MCF 10A (cell line): ENCODE measurements around the gene STK16. TPM values are rescaled to one million over a fixed set of nuclear protein-coding genes. Genes with fewer than 3 reads are reported as not detected.

ENCODE experiments used
- BruUV-seq: library from RNA; stranded (reverse); fragments of 400-500 nt; replicated peaks from 2 replicates; lab custom pipeline; 2021; lab: Mats Ljungman, UMichigan
- CTCF ChIA-PET: fragments of 300-600 bp; sonication (Branson Sonifier 250); formaldehyde crosslinking; extraction: SDS; loops from one replicate; lab custom pipeline; 2021; ENCODE audit warnings: antibody characterized with exemption, inconsistent platforms; lab: Yijun Ruan, JAX
- POLR2A ChIA-PET: fragments of 300-600, 350-650 bp; sonication (Branson Sonifier 250); formaldehyde crosslinking; extraction: SDS; loops from one replicate; lab custom pipeline; 2020; ENCODE audit warnings: antibody characterized with exemption, inconsistent platforms; lab: Yijun Ruan, JAX
- DNase-seq: peaks from one replicate; pipeline ENCODE4 v3.0.0-alpha.2; 2018; ENCODE audit not compliant: unreplicated experiment
- H3K27ac Mint-ChIP-seq: one replicate; pipeline ENCODE4 v1.8.0; 2022; ENCODE audit warnings: mild to moderate bottlenecking, low read depth, mixed read lengths; ENCODE audit not compliant: unreplicated experiment
- H3K27me3 Mint-ChIP-seq: one replicate; pipeline ENCODE4 v1.8.0; 2022; ENCODE audit warnings: mixed read lengths; ENCODE audit not compliant: insufficient read depth, unreplicated experiment
- H3K36me3 Mint-ChIP-seq: one replicate; pipeline ENCODE4 v1.8.0; 2022; ENCODE audit warnings: mild to moderate bottlenecking, moderate library complexity, mixed read lengths; ENCODE audit not compliant: insufficient read depth, unreplicated experiment
- H3K4me1 Mint-ChIP-seq: one replicate; pipeline ENCODE4 v1.8.0; 2022; ENCODE audit warnings: mixed read lengths; ENCODE audit not compliant: insufficient read depth, unreplicated experiment
- H3K4me3 Mint-ChIP-seq: one replicate; pipeline ENCODE4 v1.8.0; 2022; ENCODE audit warnings: mild to moderate bottlenecking, moderate library complexity, mixed read lengths; ENCODE audit not compliant: unreplicated experiment
- H3K9me3 Mint-ChIP-seq: one replicate; pipeline ENCODE4 v1.8.0; 2022; ENCODE audit warnings: mixed read lengths; ENCODE audit not compliant: unreplicated experiment
- CTCF ChIP-seq: fragments of 200-600 bp; IDR thresholded peaks from one replicate; pipeline ENCODE4 v1.8.0; 2022; ENCODE audit warnings: antibody characterized with exemption, mild to moderate bottlenecking; ENCODE audit not compliant: unreplicated experiment
- intact Hi-C: fragments of 100-400 bp; cut with micrococcal nuclease; formaldehyde crosslinking; loops from 2 replicates; pipeline ENCODE4 v1.14.1; 2022
- total RNA-seq: library from RNA; stranded (reverse); gene quantifications from 2 replicates; pipeline ENCODE4 v1.2.3, GENCODE V29; 2022

The STK16 gene
- total RNA-seq, 1 experiment from 2014 or later = 33.4 TPM

DNA sequence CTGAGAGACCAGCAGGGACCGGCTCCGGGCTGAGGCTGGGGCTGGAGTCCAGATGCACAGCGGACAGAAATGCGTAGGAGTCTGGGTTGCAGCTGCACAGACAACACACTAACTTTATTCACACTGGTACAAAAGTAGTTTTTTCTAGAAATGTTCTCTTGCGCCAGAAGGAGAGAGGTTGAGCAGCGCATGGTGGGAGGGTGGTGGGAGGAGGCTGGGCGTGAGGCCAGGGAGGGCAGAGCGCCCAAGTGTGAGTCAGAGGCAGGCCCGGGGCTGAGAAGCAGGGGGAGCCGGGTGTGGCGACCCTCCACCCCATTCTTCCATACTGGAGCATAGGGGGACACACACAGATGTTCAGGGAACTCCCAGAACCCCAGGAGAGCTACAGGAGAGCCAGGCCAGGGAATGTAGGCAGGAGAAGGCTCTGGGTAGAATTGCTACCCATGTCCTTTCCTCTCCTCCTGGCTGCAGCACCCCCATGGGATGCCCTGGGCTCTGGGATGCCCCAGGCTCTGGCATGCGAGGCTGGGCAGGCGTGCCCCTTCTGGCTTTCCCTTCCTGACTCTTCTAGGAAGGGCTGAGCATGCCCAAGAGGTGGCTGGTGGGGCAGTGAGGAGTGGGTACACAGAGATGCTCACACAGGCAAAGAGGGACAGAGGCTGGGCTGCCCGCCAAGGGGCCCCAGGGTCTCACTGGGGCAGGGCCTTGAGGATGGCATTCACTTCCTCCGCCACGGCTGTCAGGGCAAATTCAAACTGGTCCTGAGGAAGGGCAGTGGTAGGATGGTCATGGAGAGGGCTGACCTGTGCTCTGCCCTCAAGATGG lies 44.5 kb downstream of the STK16 start:
- TF ChIP-seq CTCF = no peak
- no TSS peak for BruUV-seq
- no peaks in the 10 kb centered on the region for H3K27me3 Mint-ChIP-seq
- intact Hi-C loops = loop anchor here (1.0 kb wide), 1 partner anchor 10 kb away; the partner anchor contains the start of gene DNAJB2
- ChIA-PET POLR2A (interaction anchor here (0.7 to 11.1 kb wide), 11 partner anchors 12 to 135 kb away, joined by 3 to 170 read pairs (median 4); partner anchors contain the start of genes ANKZF1, ATG9A, DNAJB2 and GLB1L), CTCF (interaction anchor here (0.6 to 17.4 kb wide), 4 partner anchors 9 to 130 kb away, joined by 3 to 445 read pairs (median 5); partner anchors contain the start of gene DNAJB2)
- peaks cover 13% of the 10 kb centered on the region for H3K36me3 Mint-ChIP-seq
- H3K9me3 Mint-ChIP-seq = no peaks in the 10 kb centered on the region
- H3K4me1 Mint-ChIP-seq = peaks cover 44% of the 10 kb centered on the region
- H3K4me3 Mint-ChIP-seq = no peak overlapping the region
- peak; percentile 92 for DNase-seq
- peak overlapping the region; percentile 76 for H3K27ac Mint-ChIP-seq

GRCh38 chr2:219290381-219291171 lies 45.3 kb downstream of the STK16 start:
- Mint-ChIP-seq H3K27me3 (no peaks in the 10 kb centered on the region), H3K9me3 (no peaks in the 10 kb centered on the region), H3K27ac (peak overlapping the region; percentile 19), H3K4me1 (peaks cover 39% of the 10 kb centered on the region), H3K36me3 (peaks cover 13% of the 10 kb centered on the region), H3K4me3 (no peak overlapping the region)
- intact Hi-C loops = no loop called here
- ChIA-PET CTCF (interaction anchor here (0.6 to 17.4 kb wide), 6 partner anchors 9 to 131 kb away, joined by 3 to 445 read pairs (median 6); partner anchors contain the start of genes CNPPD1, DNAJB2 and SLC23A3), POLR2A (interaction anchor here (1.2 to 11.1 kb wide), 4 partner anchors 13 to 114 kb away, joined by 4 to 170 read pairs (median 25); partner anchors contain the start of genes ANKZF1, ATG9A, CNPPD1 and DNAJB2)
- DNase-seq = no peak
- BruUV-seq = no TSS peak
- TF ChIP-seq CTCF = no peak

GRCh38 chr2:219291394-219291793 lies 46.1 kb downstream of the STK16 start:
- Mint-ChIP-seq H3K4me3 (no peak overlapping the region), H3K9me3 (no peaks in the 10 kb centered on the region), H3K36me3 (peaks cover 4% of the 10 kb centered on the region), H3K27ac (no peak overlapping the region), H3K27me3 (no peaks in the 10 kb centered on the region), H3K4me1 (peaks cover 31% of the 10 kb centered on the region)
- CTCF ChIA-PET = interaction anchor here (0.7 to 17.4 kb wide), 7 partner anchors 8 to 132 kb away, joined by 3 to 445 read pairs (median 7); partner anchors contain the start of genes CNPPD1, DNAJB2, GLB1L and SLC23A3
- no peak for DNase-seq
- no TSS peak for BruUV-seq
- intact Hi-C loops = no loop called here
- TF ChIP-seq CTCF = no peak
- POLR2A ChIA-PET = interaction anchor here (1.5 to 11.1 kb wide), 4 partner anchors 14 to 115 kb away, joined by 5 to 170 read pairs (median 35); partner anchors contain the start of genes ANKZF1, ATG9A, CNPPD1 and DNAJB2
